ENCODE results near the gene EPS15. TPM values are rescaled to one million over a fixed set of nuclear protein-coding genes. Genes with fewer than 3 reads are reported as not detected.
"Not testable (repeated sequence)": the region's sequence is repeated elsewhere in the genome, so short reads cannot be mapped to it uniquely, and the experiment has no call there.

EPS15 gene
- total and polyA plus RNA-seq, 4 donors, result 79.9 to 179 (median 102) TPM

DNA sequence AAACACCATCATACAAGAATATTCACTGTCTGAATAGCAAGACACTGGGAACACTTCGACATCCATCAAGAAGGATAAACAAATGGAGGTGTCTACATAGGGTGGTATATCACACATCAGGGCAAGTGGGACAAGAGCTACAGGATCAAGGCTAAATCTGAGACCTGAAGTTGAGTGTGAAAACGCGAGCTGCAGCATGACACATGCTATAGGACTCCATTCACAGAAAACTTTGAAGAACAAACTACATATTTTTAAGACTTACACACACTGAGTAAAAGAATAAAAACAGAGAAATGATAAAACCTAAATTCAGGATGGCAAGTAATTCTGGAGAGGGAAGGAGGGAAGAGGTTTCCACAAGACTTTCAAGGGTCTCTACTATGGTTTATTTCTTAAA is 190.8 kb downstream of the EPS15 start:
- no CpG with 5 or more reads among the region's 3 CpGs for WGBS (ENCODE audit: insufficient coverage)
- peaks cover 19% of the 10 kb centered on the region for H3K4me1 ChIP-seq (ENCODE audit: control insufficient read depth, insufficient read depth, low read length)
- no peak overlapping the region for H3K4me3 ChIP-seq (ENCODE audit: low read depth, low read length)
- DNase-seq (ENCODE audit: low read depth in 4 of 6, low spot score in 6 of 6), result no peak
- H3K27ac ChIP-seq (ENCODE audit: low read depth, low read length), result no peak overlapping the region
- H3K27me3 ChIP-seq (ENCODE audit: control insufficient read depth, insufficient read depth, low read length), result peaks cover 11% of the 10 kb centered on the region
- no peaks in the 10 kb centered on the region for H3K9me3 ChIP-seq (ENCODE audit: control insufficient read depth, insufficient read depth, low read length)
- H3K36me3 ChIP-seq (ENCODE audit: control insufficient read depth, insufficient read depth, low read length), result no peaks in the 10 kb centered on the region

GRCh38 chr1:51327386-51327785 is 191.7 kb downstream of the EPS15 start:
- 97% methylated on average over 3 of the region's 5 CpGs for WGBS (ENCODE audit: insufficient coverage)
- Histone ChIP-seq H3K36me3 (ENCODE audit: control insufficient read depth, insufficient read depth, low read length) (no peaks in the 10 kb centered on the region), H3K4me3 (ENCODE audit: low read depth, low read length) (no peak overlapping the region), H3K9me3 (ENCODE audit: control insufficient read depth, insufficient read depth, low read length) (no peaks in the 10 kb centered on the region), H3K27ac (ENCODE audit: low read depth, low read length) (no peak overlapping the region), H3K4me1 (ENCODE audit: control insufficient read depth, insufficient read depth, low read length) (peaks cover 19% of the 10 kb centered on the region), H3K27me3 (ENCODE audit: control insufficient read depth, insufficient read depth, low read length) (peaks cover 11% of the 10 kb centered on the region)
- no peak for DNase-seq (ENCODE audit: low read depth in 4 of 6, low spot score in 6 of 6)

DNA sequence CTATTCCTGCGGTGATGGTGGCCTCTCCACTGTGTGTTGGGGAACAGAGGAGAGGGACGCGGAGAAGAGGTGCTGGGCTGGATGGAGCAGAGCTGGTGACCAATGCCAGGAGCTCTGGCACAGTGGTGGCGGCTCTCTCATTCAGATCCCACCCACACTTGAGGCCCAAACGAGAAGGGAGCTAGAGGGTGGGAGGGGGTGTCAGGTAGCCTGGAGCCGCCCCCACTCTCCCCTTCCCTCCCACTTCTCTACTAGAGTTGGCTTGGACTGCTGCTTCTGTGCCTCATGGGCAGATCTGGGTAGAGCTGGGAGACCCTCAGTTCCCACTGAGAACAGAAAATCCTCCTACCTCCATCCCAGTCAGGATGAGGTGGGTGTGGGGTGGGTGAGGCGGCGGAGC is 192.2 kb downstream of the EPS15 start:
- Histone ChIP-seq H3K27me3 (ENCODE audit: control insufficient read depth, insufficient read depth, low read length) (peaks cover 11% of the 10 kb centered on the region), H3K27ac (ENCODE audit: low read depth, low read length) (no peak overlapping the region), H3K4me1 (ENCODE audit: control insufficient read depth, insufficient read depth, low read length) (peaks cover 19% of the 10 kb centered on the region), H3K9me3 (ENCODE audit: control insufficient read depth, insufficient read depth, low read length) (no peaks in the 10 kb centered on the region), H3K36me3 (ENCODE audit: control insufficient read depth, insufficient read depth, low read length) (no peaks in the 10 kb centered on the region), H3K4me3 (ENCODE audit: low read depth, low read length) (no peak overlapping the region)
- DNase-seq (ENCODE audit: low read depth in 4 of 6, low spot score in 6 of 6), result no peak
- 71% methylated on average over 1 of the region's 8 CpGs for WGBS (ENCODE audit: insufficient coverage)

GRCh38 chr1:51325878-51326755 is 192.9 kb downstream of the EPS15 start:
- DNase-seq (ENCODE audit: low read depth in 4 of 6, low spot score in 6 of 6), result no peak
- no peak overlapping the region for H3K4me3 ChIP-seq (ENCODE audit: low read depth, low read length)
- WGBS (ENCODE audit: insufficient coverage), result 89% methylated on average over 14 of the region's 16 CpGs

GRCh38 chr1:51325391-51325790 is 193.7 kb downstream of the EPS15 start:
- DNase-seq (ENCODE audit: low read depth in 4 of 6, low spot score in 6 of 6), result no peak
- no peaks in the 10 kb centered on the region for H3K36me3 ChIP-seq (ENCODE audit: control insufficient read depth, insufficient read depth, low read length)
- no peak overlapping the region for H3K27ac ChIP-seq (ENCODE audit: low read depth, low read length)
- WGBS (ENCODE audit: insufficient coverage), result 63% methylated on average over 1 of the region's 1 CpG
- no peaks in the 10 kb centered on the region for H3K9me3 ChIP-seq (ENCODE audit: control insufficient read depth, insufficient read depth, low read length)
- no peak overlapping the region for H3K4me3 ChIP-seq (ENCODE audit: low read depth, low read length)
- H3K4me1 ChIP-seq (ENCODE audit: control insufficient read depth, insufficient read depth, low read length), result peaks cover 8% of the 10 kb centered on the region
- H3K27me3 ChIP-seq (ENCODE audit: control insufficient read depth, insufficient read depth, low read length), result peaks cover 5% of the 10 kb centered on the region

More at GRCh38 chr1:51325878-51326755, 192.9 kb downstream of the EPS15 start:
- peaks cover 14% of the 10 kb centered on the region for H3K4me1 ChIP-seq (ENCODE audit: control insufficient read depth, insufficient read depth, low read length)
- no peaks in the 10 kb centered on the region for H3K9me3 ChIP-seq (ENCODE audit: control insufficient read depth, insufficient read depth, low read length)
- H3K27ac ChIP-seq (ENCODE audit: low read depth, low read length), result no peak overlapping the region
- H3K36me3 ChIP-seq (ENCODE audit: control insufficient read depth, insufficient read depth, low read length), result no peaks in the 10 kb centered on the region
- H3K27me3 ChIP-seq (ENCODE audit: control insufficient read depth, insufficient read depth, low read length), result peaks cover 11% of the 10 kb centered on the region

- H3K27me3 ChIP-seq (ENCODE audit: control insufficient read depth, insufficient read depth, low read length); DNase-seq (ENCODE audit: low read depth in 4 of 6, low spot score in 6 of 6); H3K4me1 ChIP-seq (ENCODE audit: control insufficient read depth, insufficient read depth, low read length); H3K27ac ChIP-seq (ENCODE audit: low read depth, low read length); H3K36me3 ChIP-seq (ENCODE audit: control insufficient read depth, insufficient read depth, low read length); H3K4me3 ChIP-seq (ENCODE audit: low read depth, low read length); H3K9me3 ChIP-seq (ENCODE audit: control insufficient read depth, insufficient read depth, low read length): not testable (repeated sequence)
- WGBS (ENCODE audit: insufficient coverage), result no CpG with 5 or more reads among the region's 8 CpGs
Measured at GRCh38 chr1:51325011-51325385, 194.1 kb downstream of the EPS15 start.

DNA sequence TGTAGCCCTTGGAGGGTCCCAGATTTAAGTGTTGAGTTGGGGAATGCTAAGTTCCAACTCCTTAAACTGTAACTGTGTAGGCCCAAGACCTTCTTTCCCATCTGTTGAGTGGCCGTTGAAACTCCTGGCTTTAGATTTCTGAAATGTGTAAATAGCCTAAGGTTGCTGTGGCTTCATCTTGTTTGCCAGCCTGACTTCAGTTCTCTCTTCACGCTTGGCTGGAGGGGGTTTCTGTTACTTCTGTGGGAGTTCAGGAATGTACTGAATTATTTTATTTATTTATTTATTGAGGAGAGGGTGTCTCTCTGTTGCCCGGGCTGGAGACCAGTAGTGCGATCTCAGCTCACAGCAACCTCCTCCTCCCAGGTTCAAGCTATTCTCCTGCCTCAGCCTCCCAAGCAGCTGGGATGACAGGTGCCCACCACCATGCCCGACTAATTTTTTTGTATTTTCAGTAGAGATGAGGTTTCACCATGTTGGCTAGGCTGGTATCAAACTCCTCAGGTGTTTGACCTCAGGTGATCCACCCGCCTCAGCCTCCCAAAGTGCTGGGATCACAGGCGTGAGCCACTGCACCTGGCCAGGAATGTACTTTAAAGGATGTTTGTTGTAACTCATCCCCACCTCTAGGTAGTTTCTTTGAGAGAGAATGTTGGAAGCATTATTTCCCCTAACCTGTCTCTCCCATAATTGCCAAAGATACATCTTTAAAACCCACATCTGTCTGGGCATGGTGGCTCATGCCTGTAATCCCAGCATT is 194.6 kb downstream of the EPS15 start:
- H3K27me3 ChIP-seq (ENCODE audit: control insufficient read depth, insufficient read depth, low read length), result peaks cover 1% of the 10 kb centered on the region
- no peak for DNase-seq (ENCODE audit: low read depth in 4 of 6, low spot score in 6 of 6)
- WGBS (ENCODE audit: insufficient coverage), result 92% methylated on average over 2 of the region's 7 CpGs
- H3K27ac ChIP-seq (ENCODE audit: low read depth, low read length), result no peak overlapping the region
- H3K4me1 ChIP-seq (ENCODE audit: control insufficient read depth, insufficient read depth, low read length), result peaks cover 2% of the 10 kb centered on the region
- no peaks in the 10 kb centered on the region for H3K36me3 ChIP-seq (ENCODE audit: control insufficient read depth, insufficient read depth, low read length)
- no peak overlapping the region for H3K4me3 ChIP-seq (ENCODE audit: low read depth, low read length)
- H3K9me3 ChIP-seq (ENCODE audit: control insufficient read depth, insufficient read depth, low read length), result no peaks in the 10 kb centered on the region

DNA sequence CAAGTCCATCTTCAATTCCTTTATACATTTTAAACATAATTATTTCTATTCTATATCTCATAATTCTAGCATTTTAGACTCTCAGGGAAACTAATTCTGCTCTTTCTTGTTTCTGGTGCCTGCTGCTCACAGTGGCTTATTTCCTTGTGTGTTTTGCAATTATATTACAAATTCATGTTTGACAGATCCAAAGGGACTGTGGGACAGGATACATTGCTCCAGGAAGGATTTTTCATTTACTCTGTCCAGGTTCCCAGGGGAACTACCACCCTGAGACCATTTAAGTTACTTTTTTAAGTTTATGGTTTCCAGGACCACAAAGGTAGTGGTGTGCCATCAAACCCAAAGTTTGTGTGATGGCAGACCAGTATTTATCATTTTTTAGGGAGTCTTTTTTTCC is 195.3 kb downstream of the EPS15 start:
- H3K4me3 ChIP-seq (ENCODE audit: low read depth, low read length), result no peak overlapping the region
- H3K27ac ChIP-seq (ENCODE audit: low read depth, low read length), result no peak overlapping the region
- no peaks in the 10 kb centered on the region for H3K4me1 ChIP-seq (ENCODE audit: control insufficient read depth, insufficient read depth, low read length)
- no peak for DNase-seq (ENCODE audit: low read depth in 4 of 6, low spot score in 6 of 6)
- no peaks in the 10 kb centered on the region for H3K9me3 ChIP-seq (ENCODE audit: control insufficient read depth, insufficient read depth, low read length)
- H3K36me3 ChIP-seq (ENCODE audit: control insufficient read depth, insufficient read depth, low read length), result no peaks in the 10 kb centered on the region
- H3K27me3 ChIP-seq (ENCODE audit: control insufficient read depth, insufficient read depth, low read length), result no peaks in the 10 kb centered on the region

GRCh38 chr1:51322417-51323101 is 196.5 kb downstream of the EPS15 start:
- Histone ChIP-seq H3K4me3 (ENCODE audit: low read depth, low read length) (no peak overlapping the region), H3K27ac (ENCODE audit: low read depth, low read length) (no peak overlapping the region), H3K9me3 (ENCODE audit: control insufficient read depth, insufficient read depth, low read length) (no peaks in the 10 kb centered on the region), H3K4me1 (ENCODE audit: control insufficient read depth, insufficient read depth, low read length) (no peaks in the 10 kb centered on the region), H3K36me3 (ENCODE audit: control insufficient read depth, insufficient read depth, low read length) (peaks cover 3% of the 10 kb centered on the region), H3K27me3 (ENCODE audit: control insufficient read depth, insufficient read depth, low read length) (no peaks in the 10 kb centered on the region)
- 94% methylated on average over 3 of the region's 4 CpGs for WGBS (ENCODE audit: insufficient coverage)
- DNase-seq (ENCODE audit: low read depth in 4 of 6, low spot score in 6 of 6), result no peak
